Parathyroid adenoma (tissue), 2 donors: ENCODE results near the gene MRPL4.

Experiments
- H2AFZ ChIP-seq: fragments of 300-600 bp; sonication (generic); one replicate; pipeline ENCODE4 v1.7.0; 2017; ENCODE audit warnings: antibody characterized with exemption, mild to moderate bottlenecking
- H3K27ac ChIP-seq: fragments of 300-600 bp; sonication (generic); one replicate; pipeline ENCODE4 v1.7.0; 2017
- H3K27me3 ChIP-seq: fragments of 300-600 bp; sonication (generic); one replicate; pipeline ENCODE4 v1.7.0; 2017; ENCODE audit warnings: low read length; ENCODE audit not compliant: control insufficient read depth, insufficient read depth
- H3K36me3 ChIP-seq: fragments of 300-600 bp; sonication (generic); one replicate; pipeline ENCODE4 v1.7.0; 2017; ENCODE audit warnings: low read length; ENCODE audit not compliant: control insufficient read depth, insufficient read depth
- H3K4me1 ChIP-seq: fragments of 300-600 bp; sonication (generic); one replicate; pipeline ENCODE4 v1.7.0; 2017; ENCODE audit warnings: control low read depth
- H3K4me2 ChIP-seq: fragments of 300-600 bp; sonication (generic); one replicate; pipeline ENCODE4 v1.7.0; 2017; ENCODE audit warnings: low read length
- H3K4me3 ChIP-seq: fragments of 300-600 bp; sonication (generic); one replicate; pipeline ENCODE4 v1.7.0; 2017; ENCODE audit warnings: low read depth, low read length
- H3K79me2 ChIP-seq: fragments of 300-600 bp; sonication (generic); one replicate; pipeline ENCODE4 v1.7.0; 2017; ENCODE audit warnings: control low read depth
- H3K9ac ChIP-seq: fragments of 300-600 bp; sonication (generic); one replicate; pipeline ENCODE4 v1.7.0; 2017; ENCODE audit warnings: mild to moderate bottlenecking
- H3K9me3 ChIP-seq: fragments of 300-600 bp; sonication (generic); one replicate; pipeline ENCODE4 v1.7.0; 2017; ENCODE audit warnings: low read length; ENCODE audit not compliant: control insufficient read depth
- CTCF ChIP-seq: fragments of 300-600 bp; sonication (generic); IDR thresholded peaks from one replicate; pipeline ENCODE4 v1.7.0; 2017; ENCODE audit warnings: antibody characterized with exemption, mild to moderate bottlenecking
- donor health status: primary hyperparathyroidism.

MRPL4 gene

GRCh38 chr19:10246511-10246910 is 5.5 kb upstream of the MRPL4 start:
- TF ChIP-seq CTCF, result no peak
- Histone ChIP-seq H3K4me3 (no peak overlapping the region), H3K9ac (no peak overlapping the region), H3K79me2 (no peaks in the 10 kb centered on the region), H3K9me3 (no peaks in the 10 kb centered on the region), H3K27ac (no peak overlapping the region), H3K4me2 (no peak overlapping the region), H3K27me3 (no peaks in the 10 kb centered on the region), H2AFZ (no peak overlapping the region), H3K36me3 (no peaks in the 10 kb centered on the region), H3K4me1 (no peaks in the 10 kb centered on the region)

DNA sequence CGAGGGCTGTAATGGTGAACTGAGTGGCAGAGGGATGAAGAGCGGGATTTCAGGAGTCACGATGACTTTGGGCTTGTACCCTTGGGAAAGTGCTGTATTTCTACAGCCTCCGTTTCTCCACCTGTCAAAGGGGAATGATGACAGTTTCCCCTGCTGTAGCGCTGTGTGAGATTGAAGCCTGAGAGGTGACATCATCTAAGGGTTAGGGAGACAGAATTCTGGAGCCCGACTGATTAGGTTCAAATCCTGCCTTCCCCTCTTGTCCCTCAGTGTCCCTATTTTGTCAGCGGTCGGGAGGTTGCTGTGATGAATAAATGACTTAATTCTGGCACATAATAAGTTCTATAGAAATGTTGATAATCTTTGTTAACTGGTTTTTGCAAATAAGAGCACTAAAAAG is 693 bp downstream of the MRPL4 start:
- H3K27me3 ChIP-seq, result no peaks in the 10 kb centered on the region
- peak overlapping the region; percentile 6 for H3K9ac ChIP-seq
- no peaks in the 10 kb centered on the region for H3K36me3 ChIP-seq
- peak overlapping the region; percentile 63 for H3K27ac ChIP-seq
- H3K4me3 ChIP-seq, result peak overlapping the region; percentile 98
- H3K4me1 ChIP-seq, result no peaks in the 10 kb centered on the region
- H2AFZ ChIP-seq, result peak overlapping the region; percentile 90
- no peak for TF ChIP-seq CTCF
- no peaks in the 10 kb centered on the region for H3K79me2 ChIP-seq
- H3K9me3 ChIP-seq, result no peaks in the 10 kb centered on the region
- peak overlapping the region; percentile 99 for H3K4me2 ChIP-seq

GRCh38 chr19:10254244-10254643 is 2.2 kb downstream of the MRPL4 start:
- H3K27ac ChIP-seq, result no peak overlapping the region
- H3K36me3 ChIP-seq, result no peaks in the 10 kb centered on the region
- no peaks in the 10 kb centered on the region for H3K9me3 ChIP-seq
- H3K4me3 ChIP-seq, result no peak overlapping the region
- H3K4me2 ChIP-seq, result no peak overlapping the region
- no peaks in the 10 kb centered on the region for H3K79me2 ChIP-seq
- no peaks in the 10 kb centered on the region for H3K27me3 ChIP-seq
- no peak overlapping the region for H3K9ac ChIP-seq
- TF ChIP-seq CTCF, result no peak
- no peaks in the 10 kb centered on the region for H3K4me1 ChIP-seq
- no peak overlapping the region for H2AFZ ChIP-seq

- Histone ChIP-seq H3K9ac (no peak overlapping the region), H2AFZ (no peak overlapping the region), H3K9me3 (no peaks in the 10 kb centered on the region), H3K4me1 (no peaks in the 10 kb centered on the region), H3K27ac (no peak overlapping the region), H3K79me2 (no peaks in the 10 kb centered on the region), H3K27me3 (no peaks in the 10 kb centered on the region), H3K4me3 (no peak overlapping the region), H3K36me3 (no peaks in the 10 kb centered on the region), H3K4me2 (no peak overlapping the region)
- no peak for TF ChIP-seq CTCF
Measured at GRCh38 chr19:10255358-10255757, 3.3 kb downstream of the MRPL4 start.

GRCh38 chr19:10256551-10256950 is 4.5 kb downstream of the MRPL4 start:
- Histone ChIP-seq H2AFZ (no peak overlapping the region), H3K9ac (no peak overlapping the region), H3K4me2 (no peak overlapping the region), H3K9me3 (no peaks in the 10 kb centered on the region), H3K27ac (no peak overlapping the region), H3K27me3 (no peaks in the 10 kb centered on the region), H3K4me3 (no peak overlapping the region), H3K79me2 (no peaks in the 10 kb centered on the region), H3K4me1 (no peaks in the 10 kb centered on the region), H3K36me3 (no peaks in the 10 kb centered on the region)
- TF ChIP-seq CTCF, result no peak
